Thoracic aorta (tissue), 2 donors: ENCODE measurements around the gene CCNE1. TPM values are rescaled to one million over a fixed set of nuclear protein-coding genes. Genes with fewer than 3 reads are reported as not detected.
A peak's percentile ranks its signal among the peaks of the same experiment; 100 is the strongest.

Experiments used
- ATAC-seq: fragments of 150-250 bp; one replicate; pipeline ENCODE4 v1.8.0; 2017; ENCODE audit warnings: low read depth; ENCODE audit not compliant: insufficient number of reproducible peaks, low FRiP score
- DNase-seq: peaks from one replicate; pipeline ENCODE4 v3.0.0-alpha.2; 2020; ENCODE audit warnings: low spot score
- H3K27ac ChIP-seq, 2 donors: fragments of 200-600 bp; sonication (generic); 1 replicate in 1 of 2; 2 replicates in 1 of 2; pipeline ENCODE4 v1.5.1; 2016; ENCODE audit warnings: mild to moderate bottlenecking in 2 of 2, moderate library complexity in 2 of 2
- H3K27me3 ChIP-seq: fragments of 200-600 bp; sonication (generic); replicated peaks from 2 replicates; pipeline ENCODE4 v1.6.0; 2016; ENCODE audit warnings: mild to moderate bottlenecking; ENCODE audit not compliant: insufficient read depth
- H3K36me3 ChIP-seq: fragments of 200-600 bp; sonication (generic); one replicate; pipeline ENCODE4 v1.5.1; 2016
- H3K4me1 ChIP-seq, 2 donors: fragments of 200-600 bp; sonication (generic); 1 replicate in 1 of 2; 2 replicates in 1 of 2; pipeline versions ENCODE4 v1.5.1 to v1.6.0; 2016; ENCODE audit warnings: low read depth in 2 of 2, mild to moderate bottlenecking in 1 of 2; ENCODE audit not compliant: control insufficient read depth in 1 of 2
- H3K4me3 ChIP-seq: fragments of 200-600 bp; sonication (generic); 2 replicates; pipeline ENCODE4 v1.5.1; 2016; ENCODE audit warnings: mild to moderate bottlenecking
- H3K9me3 ChIP-seq: fragments of 200-600 bp; sonication (generic); 2 replicates; pipeline ENCODE4 v1.5.1; 2016
- CTCF ChIP-seq: fragments of 200-600 bp; sonication (generic); IDR thresholded peaks from one replicate; pipeline ENCODE4 v1.5.1; 2019; ENCODE audit warnings: antibody characterized with exemption
- total RNA-seq, 2 donors: library from RNA; depleted of rRNA; stranded (reverse); fragments of >200 nt; gene quantifications; one replicate each; pipeline versions ENCODE4 v1.1.0 to v1.2.3, GENCODE V29; 2016

Gene CCNE1
- total RNA-seq, 2 donors from 2014 or later = 4.6 TPM; not detected in 1

- Histone ChIP-seq H3K4me3 (peak overlapping the region; percentile 71), H3K9me3 (no peaks in the 10 kb centered on the region), H3K27me3 (peaks cover 7% of the 10 kb centered on the region), H3K27ac (no peak overlapping the region), H3K36me3 (no peaks in the 10 kb centered on the region), H3K4me1 (peaks cover 9 to 12% of the 10 kb centered on the region in 2 donors)
- DNase-seq = no peak
- TF ChIP-seq CTCF = peak; percentile 82
- peak; percentile 43 for ATAC-seq
Measured at GRCh38 chr19:29873024-29873800, 61.4 kb downstream of the CCNE1 start.

Other genes starting within 250 kb of the CCNE1 start
- gene POP4, start 205.7 kb upstream of the CCNE1 start, total RNA-seq = 10 to 100 TPM; 57.2 to 58.8 TPM
- gene PLEKHF1, start 146.5 kb upstream of the CCNE1 start, total RNA-seq = 10 to 100 TPM; 21.4 to 56.2 TPM
- 10 to 100 TPM; 36.1 to 46.4 TPM for gene C19orf12, start 96.7 kb upstream of the CCNE1 start, total RNA-seq
- 10 to 100 TPM; 44.5 to 55.3 TPM for gene URI1, start 130.2 kb downstream of the CCNE1 start, total RNA-seq